Measurements from ENCODE around the gene NR2F6.

NR2F6 gene

GRCh38 chr19:17183858-17184321, 61.8 kb downstream of the NR2F6 start:
- H3K9me2 ChIP-seq (replicated peaks; ENCODE audit: control insufficient read depth, low read length), result no peaks in the 10 kb centered on the region
- H3K9me3 ChIP-seq (ENCODE audit: control insufficient read depth, insufficient read depth, low read length), result no peaks in the 10 kb centered on the region
- peaks cover 26% of the 10 kb centered on the region for H3F3A ChIP-seq (ENCODE audit: control insufficient read depth, insufficient read depth)
- H3K4me3 ChIP-seq (ENCODE audit: low read length), result peak overlapping the region; percentile 69
- TF ChIP-seq EZH2phosphoT487 (IDR thresholded peaks at IDR 0.05; ENCODE audit: borderline replicate concordance, low read length) (no peak), CTCF (IDR thresholded peaks at IDR 0.05; ENCODE audit: low read depth, low read length, poor library complexity, severe bottlenecking) (no peak)
- H3K36me3 ChIP-seq (ENCODE audit: control insufficient read depth, low read length), result peaks cover 50% of the 10 kb centered on the region
- H3K4me2 ChIP-seq (ENCODE audit: low read length), result peak overlapping the region; percentile 95
- no peaks in the 10 kb centered on the region for H4K20me1 ChIP-seq (ENCODE audit: control insufficient read depth, insufficient read depth, low read depth, low read length)
- H3K27me3 ChIP-seq (ENCODE audit: control insufficient read depth, low read length), result no peaks in the 10 kb centered on the region
- peaks cover 80% of the 10 kb centered on the region for H3K4me1 ChIP-seq (ENCODE audit: control insufficient read depth, low read length)
- peak overlapping the region; percentile 98 for H3K27ac ChIP-seq (ENCODE audit: low read depth, low read length)
- no peaks in the 10 kb centered on the region for H3K79me2 ChIP-seq (ENCODE audit: control insufficient read depth, low read length)

- peaks cover 50% of the 10 kb centered on the region for H3K36me3 ChIP-seq (ENCODE audit: control insufficient read depth, low read length)
- no peaks in the 10 kb centered on the region for H4K20me1 ChIP-seq (ENCODE audit: control insufficient read depth, insufficient read depth, low read depth, low read length)
- H3K4me3 ChIP-seq (ENCODE audit: low read length), result peak overlapping the region; percentile 69
- peak overlapping the region; percentile 98 for H3K27ac ChIP-seq (ENCODE audit: low read depth, low read length)
- H3K79me2 ChIP-seq (ENCODE audit: control insufficient read depth, low read length), result no peaks in the 10 kb centered on the region
- no peaks in the 10 kb centered on the region for H3K9me2 ChIP-seq (replicated peaks; ENCODE audit: control insufficient read depth, low read length)
- TF ChIP-seq EZH2phosphoT487 (IDR thresholded peaks at IDR 0.05; ENCODE audit: borderline replicate concordance, low read length), result no peak
- peak; percentile 56 for TF ChIP-seq CTCF (IDR thresholded peaks at IDR 0.05; ENCODE audit: low read depth, low read length, poor library complexity, severe bottlenecking)
- no peaks in the 10 kb centered on the region for H3K9me3 ChIP-seq (ENCODE audit: control insufficient read depth, insufficient read depth, low read length)
- peaks cover 24% of the 10 kb centered on the region for H3F3A ChIP-seq (ENCODE audit: control insufficient read depth, insufficient read depth)
- no peaks in the 10 kb centered on the region for H3K27me3 ChIP-seq (ENCODE audit: control insufficient read depth, low read length)
- H3K4me1 ChIP-seq (ENCODE audit: control insufficient read depth, low read length), result peaks cover 82% of the 10 kb centered on the region
- peak overlapping the region; percentile 95 for H3K4me2 ChIP-seq (ENCODE audit: low read length)
Observed at GRCh38 chr19:17183271-17183761, 62.4 kb downstream of the NR2F6 start.
